Fibroblast of skin of right biceps (primary cell): Measurements from ENCODE around the gene CCDC179.

Source experiments
- DNase-seq: peaks from one replicate; pipeline ENCODE4 v3.0.0-alpha.2; 2013

Gene CCDC179

GRCh38 chr11:22807855-22808570 is 52.3 kb downstream of the CCDC179 start:
- peak; percentile 45 for DNase-seq

- no peak for DNase-seq
Observed at GRCh38 chr11:22807391-22807790, 52.9 kb downstream of the CCDC179 start.

GRCh38 chr11:22802861-22803260 is 57.4 kb downstream of the CCDC179 start:
- DNase-seq = no peak

GRCh38 chr11:22800482-22800881 is 59.8 kb downstream of the CCDC179 start:
- DNase-seq = no peak

- no peak for DNase-seq
Observed at GRCh38 chr11:22798901-22799300, 61.4 kb downstream of the CCDC179 start.

GRCh38 chr11:22797047-22797446 is 63.2 kb downstream of the CCDC179 start:
- DNase-seq = no peak
